Type B pancreatic cell (in vitro differentiated cells): ENCODE results near the gene ADAMTS9. TPM values are rescaled to one million over a fixed set of nuclear protein-coding genes. Genes with fewer than 3 reads are reported as not detected.

Source experiments
- DNase-seq: peaks from one replicate; pipeline ENCODE4 v3.0.0; 2021; ENCODE audit warnings: mixed read lengths; ENCODE audit not compliant: unreplicated experiment; ENCODE audit errors: extremely low spot score
- H3K27ac Mint-ChIP-seq: 2 replicates; pipeline ENCODE4 v1.8.0; 2021; ENCODE audit warnings: mild to moderate bottlenecking, mixed read lengths
- H3K27me3 Mint-ChIP-seq: 2 replicates; pipeline ENCODE4 v1.8.0; 2021; ENCODE audit warnings: mixed read lengths
- H3K36me3 Mint-ChIP-seq: 2 replicates; pipeline ENCODE4 v1.8.0; 2021; ENCODE audit warnings: mixed read lengths
- H3K4me1 Mint-ChIP-seq: one replicate; pipeline ENCODE4 v1.8.0; 2021; ENCODE audit warnings: mixed read lengths; ENCODE audit not compliant: unreplicated experiment
- H3K4me3 Mint-ChIP-seq: 2 replicates; pipeline ENCODE4 v1.8.0; 2021; ENCODE audit warnings: mild to moderate bottlenecking, mixed read lengths
- H3K9me3 Mint-ChIP-seq: 2 replicates; pipeline ENCODE4 v1.8.0; 2021; ENCODE audit warnings: mixed read lengths
- CTCF ChIP-seq: fragments of 200-600 bp; sonication (generic); conservative IDR thresholded peaks from 2 replicates; pipeline ENCODE4 v1.5.0; 2021; ENCODE audit warnings: antibody characterized with exemption, mild to moderate bottlenecking
- total RNA-seq: library from RNA; stranded (reverse); gene quantifications from 2 replicates; pipeline ENCODE4 v1.2.1, GENCODE V29; 2021; ENCODE audit warnings: low replicate concordance

The ADAMTS9 gene
- total RNA-seq, 1 donor from 2014 or later, result 34.9 TPM

GRCh38 chr3:64595253-64595694 lies 92.5 kb downstream of the ADAMTS9 start:
- no peak overlapping the region for H3K4me3 Mint-ChIP-seq
- no peak for DNase-seq
- H3K4me1 Mint-ChIP-seq, result peaks cover 11% of the 10 kb centered on the region
- no peak for TF ChIP-seq CTCF
- no peak overlapping the region for H3K27ac Mint-ChIP-seq
- peaks cover 16% of the 10 kb centered on the region for H3K36me3 Mint-ChIP-seq
- no peaks in the 10 kb centered on the region for H3K9me3 Mint-ChIP-seq
- H3K27me3 Mint-ChIP-seq, result no peaks in the 10 kb centered on the region

- peaks cover 16% of the 10 kb centered on the region for H3K36me3 Mint-ChIP-seq
- no peaks in the 10 kb centered on the region for H3K9me3 Mint-ChIP-seq
- peaks cover under 1% of the 10 kb centered on the region for H3K4me1 Mint-ChIP-seq
- no peak for DNase-seq
- no peaks in the 10 kb centered on the region for H3K27me3 Mint-ChIP-seq
- no peak for TF ChIP-seq CTCF
- no peak overlapping the region for H3K27ac Mint-ChIP-seq
- no peak overlapping the region for H3K4me3 Mint-ChIP-seq
Observed at GRCh38 chr3:64594134-64594533, 93.7 kb downstream of the ADAMTS9 start.

- no peak for DNase-seq
- Mint-ChIP-seq H3K9me3 (peaks cover 2% of the 10 kb centered on the region), H3K27ac (no peak overlapping the region), H3K4me3 (no peak overlapping the region), H3K36me3 (peaks cover 15% of the 10 kb centered on the region), H3K4me1 (peaks cover 3% of the 10 kb centered on the region), H3K27me3 (no peaks in the 10 kb centered on the region)
- TF ChIP-seq CTCF, result no peak
Observed at GRCh38 chr3:64593350-64593749, 94.5 kb downstream of the ADAMTS9 start.

- peaks cover 4% of the 10 kb centered on the region for H3K36me3 Mint-ChIP-seq
- peaks cover 3% of the 10 kb centered on the region for H3K9me3 Mint-ChIP-seq
- peaks cover 9% of the 10 kb centered on the region for H3K4me1 Mint-ChIP-seq
- H3K27me3 Mint-ChIP-seq, result no peaks in the 10 kb centered on the region
- no peak overlapping the region for H3K27ac Mint-ChIP-seq
- no peak for TF ChIP-seq CTCF
- no peak for DNase-seq
- H3K4me3 Mint-ChIP-seq, result no peak overlapping the region
Observed at GRCh38 chr3:64591615-64592014, 96.2 kb downstream of the ADAMTS9 start.

GRCh38 chr3:64588380-64588779 lies 99.4 kb downstream of the ADAMTS9 start:
- no peak overlapping the region for H3K4me3 Mint-ChIP-seq
- DNase-seq, result no peak
- peaks cover 3% of the 10 kb centered on the region for H3K9me3 Mint-ChIP-seq
- peaks cover 28% of the 10 kb centered on the region for H3K4me1 Mint-ChIP-seq
- no peak overlapping the region for H3K27ac Mint-ChIP-seq
- TF ChIP-seq CTCF, result no peak
- peaks cover 3% of the 10 kb centered on the region for H3K36me3 Mint-ChIP-seq
- peaks cover 4% of the 10 kb centered on the region for H3K27me3 Mint-ChIP-seq

- Mint-ChIP-seq H3K4me1 (peaks cover 28% of the 10 kb centered on the region), H3K27ac (no peak overlapping the region), H3K36me3 (peaks cover 3% of the 10 kb centered on the region), H3K4me3 (no peak overlapping the region), H3K9me3 (peaks cover 3% of the 10 kb centered on the region), H3K27me3 (peaks cover 4% of the 10 kb centered on the region)
- TF ChIP-seq CTCF, result no peak
- DNase-seq, result no peak
Observed at GRCh38 chr3:64586952-64587351, 100.8 kb downstream of the ADAMTS9 start.
